ENCODE results near the gene BTBD7. TPM values are rescaled to one million over a fixed set of nuclear protein-coding genes. Genes with fewer than 3 reads are reported as not detected.

Gene BTBD7
- total RNA-seq, 1 experiment from 2014 or later, result 18.0 TPM

Other genes with a start within 250 kb of the BTBD7 start
- gene ITPK1, start 217.1 kb downstream of the BTBD7 start, total RNA-seq (2014; rRNA removed; shearing (Covaris generic)), result 45.2 and 45.6 TPM in 2 replicates
- gene MOAP1, start 148.1 kb downstream of the BTBD7 start, total RNA-seq (2014; rRNA removed; shearing (Covaris generic)), result 82.9 and 91.5 TPM in 2 replicates
- 127 and 135 TPM in 2 replicates for gene LYSET, start 147.7 kb downstream of the BTBD7 start, total RNA-seq (2014; rRNA removed; shearing (Covaris generic))
- gene GON7, start 126.0 kb downstream of the BTBD7 start, total RNA-seq (2014; rRNA removed; shearing (Covaris generic)), result 30.6 and 31.9 TPM in 2 replicates
- 28.0 and 36.6 TPM in 2 replicates for gene UBR7, start 125.8 kb downstream of the BTBD7 start, total RNA-seq (2014; rRNA removed; shearing (Covaris generic))
- gene COX8C, start 14.1 kb upstream of the BTBD7 start, total RNA-seq (2014; rRNA removed; shearing (Covaris generic)), result not detected in 2 replicates
- 1.2 and 1.5 TPM in 2 replicates for gene UNC79, start 97.9 kb upstream of the BTBD7 start, total RNA-seq (2014; rRNA removed; shearing (Covaris generic))